HL-60 (cell line): Measurements from ENCODE around the gene GBP7.

ENCODE experiments used
- DNase-seq, 2 experiments: peaks; one replicate each; pipeline ENCODE4 v3.0.0-alpha.2; 2010 to 2020; ENCODE audit warnings: low read depth in 1 of 2, low spot score in 1 of 2
- H3K27ac ChIP-seq: fragments of 250-450 bp; sonication (Bioruptor Pico); replicated peaks from 2 replicates; pipeline ENCODE4 v1.5.1; 2020; ENCODE audit warnings: mild to moderate bottlenecking, moderate library complexity
- H3K27me3 ChIP-seq: fragments of 250-450 bp; sonication (Bioruptor Pico); 2 replicates; pipeline ENCODE4 v1.5.1; 2021; ENCODE audit warnings: mild to moderate bottlenecking, moderate library complexity; ENCODE audit not compliant: insufficient read depth, poor library complexity, severe bottlenecking
- H3K4me3 ChIP-seq: replicated peaks from 2 replicates; pipeline ENCODE4 v1.5.1; 2011; ENCODE audit warnings: mild to moderate bottlenecking, control low read depth, low read length; ENCODE audit not compliant: insufficient read depth
- CTCF ChIP-seq: IDR thresholded peaks from one replicate; pipeline ENCODE4 v1.5.1; 2011; ENCODE audit warnings: low read length, control low read depth, inconsistent platforms; ENCODE audit not compliant: insufficient read depth
- GABPA ChIP-seq: IDR thresholded peaks from 2 replicates; pipeline ENCODE4 v1.6.1; 2012; ENCODE audit warnings: low read depth
- POLR2AphosphoS5 ChIP-seq: IDR thresholded peaks from 2 replicates; pipeline ENCODE4 v1.6.1; 2012; ENCODE audit warnings: low read depth
- REST ChIP-seq: IDR thresholded peaks from 2 replicates; pipeline ENCODE4 v1.6.1; 2012; ENCODE audit warnings: low read depth; ENCODE audit not compliant: insufficient replicate concordance
- SPI1 ChIP-seq: IDR thresholded peaks from 2 replicates; pipeline ENCODE4 v1.6.1; 2012; ENCODE audit warnings: low read depth, mild to moderate bottlenecking, borderline replicate concordance

The GBP7 gene

GRCh38 chr1:89174491-89174890, 1.3 kb downstream of the GBP7 start:
- no peak for TF ChIP-seq POLR2AphosphoS5
- no peak for TF ChIP-seq CTCF
- no peak for TF ChIP-seq SPI1
- DNase-seq, result no peak
- no peak overlapping the region for H3K27ac ChIP-seq

GRCh38 chr1:89172468-89173143, 3.2 kb downstream of the GBP7 start:
- Histone ChIP-seq H3K27ac (no peak overlapping the region), H3K4me3 (no peak overlapping the region), H3K27me3 (no peaks in the 10 kb centered on the region)
- no peak for DNase-seq
- TF ChIP-seq GABPA, result no peak
- TF ChIP-seq REST, result no peak
- TF ChIP-seq CTCF, result no peak
- no peak for TF ChIP-seq SPI1
- TF ChIP-seq POLR2AphosphoS5, result no peak

More at GRCh38 chr1:89174491-89174890, 1.3 kb downstream of the GBP7 start:
- Histone ChIP-seq H3K4me3 (no peak overlapping the region), H3K27me3 (peaks cover 2% of the 10 kb centered on the region)

- TF ChIP-seq GABPA (no peak), SPI1 (no peak), CTCF (no peak), REST (no peak), POLR2AphosphoS5 (no peak)
These were observed 4.8 kb downstream of the GBP7 start for GRCh38 chr1:89171067-89171438.

More at GRCh38 chr1:89171067-89171438, 4.8 kb downstream of the GBP7 start:
- no peak for DNase-seq
- Histone ChIP-seq H3K4me3 (no peak overlapping the region), H3K27me3 (peaks cover 3% of the 10 kb centered on the region), H3K27ac (no peak overlapping the region)
